ENCODE measurements around the gene KRT16.

DNA sequence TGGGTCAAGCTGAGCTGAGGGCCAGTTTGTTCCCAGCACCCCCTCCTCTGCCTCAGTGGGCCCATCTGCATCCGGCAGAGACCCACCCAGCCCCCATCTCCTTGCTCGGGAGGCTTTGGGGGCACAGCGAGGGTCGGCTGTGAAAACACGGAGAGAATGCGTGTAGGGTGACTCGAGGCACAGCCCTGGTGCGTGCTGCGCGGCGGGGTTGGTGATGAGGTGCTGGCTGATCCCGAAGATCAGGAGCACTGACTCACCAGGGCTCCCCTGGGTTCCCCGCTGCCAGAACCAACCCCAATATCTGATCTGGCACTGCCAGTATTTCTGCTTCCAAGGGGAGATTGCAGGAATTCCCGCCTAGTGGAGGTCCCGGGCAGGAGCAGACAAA, 19.3 kb upstream of the KRT16 start:
- TF ChIP-seq ZNF274 (IDR thresholded peaks at IDR 0.05; ENCODE audit: low read depth, low read length) (no peak), YY1 (IDR thresholded peaks at IDR 0.05; ENCODE audit: insufficient read depth, insufficient read length) (no peak), SUZ12 (IDR thresholded peaks at IDR 0.05; ENCODE audit: extremely low read depth, insufficient read depth, insufficient read length) (no peak)

All from NT2/D1 (cell line).